ENCODE data around the gene ACTN3.

The ACTN3 gene

DNA sequence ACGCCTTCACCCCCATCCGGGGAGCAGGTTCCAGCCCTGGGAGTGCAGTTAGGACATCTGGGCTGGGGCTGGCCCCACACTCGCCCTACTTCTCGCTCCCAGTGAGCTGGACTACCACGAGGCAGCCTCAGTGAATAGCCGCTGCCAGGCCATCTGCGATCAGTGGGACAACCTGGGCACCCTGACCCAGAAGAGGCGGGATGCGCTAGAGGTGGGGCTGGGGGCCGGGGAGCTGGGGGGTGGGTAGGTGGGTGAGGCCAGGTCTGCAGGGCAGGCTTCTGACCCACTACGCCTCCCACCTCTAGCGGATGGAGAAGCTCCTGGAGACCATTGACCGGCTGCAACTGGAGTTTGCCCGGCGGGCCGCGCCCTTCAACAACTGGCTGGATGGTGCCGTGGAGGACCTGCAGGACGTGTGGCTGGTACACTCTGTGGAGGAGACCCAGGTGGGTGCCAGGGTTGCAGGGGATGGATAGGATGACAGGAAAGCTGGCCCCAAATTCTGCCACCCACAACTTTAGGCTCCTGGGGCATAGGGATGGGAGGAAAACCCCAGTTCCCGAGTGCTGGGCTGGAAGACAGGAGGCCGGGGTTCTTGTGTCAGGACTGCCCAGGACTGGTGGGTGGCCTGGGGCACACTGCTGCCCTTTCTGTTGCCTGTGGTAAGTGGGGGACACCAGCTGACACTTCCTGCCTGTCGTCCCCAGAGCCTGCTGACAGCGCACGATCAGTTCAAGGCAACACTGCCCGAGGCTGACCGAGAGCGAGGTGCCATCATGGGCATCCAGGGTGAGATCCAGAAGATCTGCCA lies 13.4 kb downstream of the ACTN3 start:
- H3K4me1 ChIP-seq (ENCODE audit: low read depth, poor library complexity, severe bottlenecking), result no peaks in the 10 kb centered on the region
- peaks cover 5% of the 10 kb centered on the region; the same call in 1 of the 2 replicates for H3K27me3 ChIP-seq (ENCODE audit: insufficient read depth, low read depth)
- H3K4me2 ChIP-seq, result no peak overlapping the region
- H3K36me3 ChIP-seq (ENCODE audit: insufficient read depth), result no peaks in the 10 kb centered on the region
- H4K20me1 ChIP-seq (ENCODE audit: insufficient read depth), result no peaks in the 10 kb centered on the region
- no peak overlapping the region for H3K4me3 ChIP-seq (IDR thresholded peaks at IDR 0.05; ENCODE audit: insufficient read depth, low read depth, low read length)
- H3K27ac ChIP-seq, result no peak overlapping the region
- H3K9ac ChIP-seq, result no peak overlapping the region
- H2AFZ ChIP-seq (ENCODE audit: low read depth), result no peak overlapping the region
- TF ChIP-seq, protein P1, sequence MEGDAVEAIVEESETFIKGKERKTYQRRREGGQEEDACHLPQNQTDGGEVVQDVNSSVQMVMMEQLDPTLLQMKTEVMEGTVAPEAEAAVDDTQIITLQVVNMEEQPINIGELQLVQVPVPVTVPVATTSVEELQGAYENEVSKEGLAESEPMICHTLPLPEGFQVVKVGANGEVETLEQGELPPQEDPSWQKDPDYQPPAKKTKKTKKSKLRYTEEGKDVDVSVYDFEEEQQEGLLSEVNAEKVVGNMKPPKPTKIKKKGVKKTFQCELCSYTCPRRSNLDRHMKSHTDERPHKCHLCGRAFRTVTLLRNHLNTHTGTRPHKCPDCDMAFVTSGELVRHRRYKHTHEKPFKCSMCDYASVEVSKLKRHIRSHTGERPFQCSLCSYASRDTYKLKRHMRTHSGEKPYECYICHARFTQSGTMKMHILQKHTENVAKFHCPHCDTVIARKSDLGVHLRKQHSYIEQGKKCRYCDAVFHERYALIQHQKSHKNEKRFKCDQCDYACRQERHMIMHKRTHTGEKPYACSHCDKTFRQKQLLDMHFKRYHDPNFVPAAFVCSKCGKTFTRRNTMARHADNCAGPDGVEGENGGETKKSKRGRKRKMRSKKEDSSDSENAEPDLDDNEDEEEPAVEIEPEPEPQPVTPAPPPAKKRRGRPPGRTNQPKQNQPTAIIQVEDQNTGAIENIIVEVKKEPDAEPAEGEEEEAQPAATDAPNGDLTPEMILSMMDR (conservative IDR thresholded peaks at IDR 0.05; ENCODE audit: low read depth, low read length), result no peak
- no peaks in the 10 kb centered on the region for H3K79me2 ChIP-seq (ENCODE audit: insufficient read depth, low read depth)

DNA sequence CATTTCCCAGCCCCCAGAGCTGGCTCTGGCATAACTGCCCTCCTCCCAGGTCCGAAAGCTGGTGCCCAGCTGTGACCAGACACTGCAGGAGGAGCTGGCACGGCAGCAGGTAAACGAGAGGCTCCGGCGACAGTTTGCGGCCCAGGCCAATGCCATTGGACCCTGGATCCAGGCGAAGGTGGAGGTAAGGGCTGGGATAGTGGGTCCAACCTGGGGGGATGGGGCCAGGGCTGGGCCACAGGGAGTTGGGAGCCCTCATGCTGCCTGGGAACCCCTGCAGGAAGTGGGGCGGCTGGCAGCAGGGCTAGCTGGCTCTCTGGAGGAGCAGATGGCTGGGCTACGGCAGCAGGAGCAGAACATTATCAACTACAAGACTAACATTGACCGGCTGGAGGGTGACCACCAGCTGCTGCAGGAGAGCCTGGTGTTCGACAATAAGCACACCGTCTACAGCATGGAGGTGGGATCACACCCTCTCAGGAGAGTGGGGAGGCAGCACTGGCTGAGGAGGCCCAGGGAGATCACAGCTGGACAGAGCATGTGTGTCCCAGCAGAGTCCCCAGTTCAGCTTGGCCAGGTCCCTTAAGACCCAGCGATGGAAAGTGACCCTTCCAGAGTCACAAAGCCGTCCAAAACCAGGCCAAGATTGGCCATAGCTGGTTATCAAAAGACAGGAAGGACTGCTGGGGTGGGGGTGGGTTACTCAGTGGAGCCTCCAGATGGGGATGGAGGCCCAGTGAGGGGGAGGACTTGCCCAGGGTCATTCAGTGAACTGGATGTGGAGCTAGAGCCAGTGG lies 14.7 kb downstream of the ACTN3 start:
- no peaks in the 10 kb centered on the region for H3K79me2 ChIP-seq (ENCODE audit: insufficient read depth, low read depth)
- H2AFZ ChIP-seq (ENCODE audit: low read depth), result no peak overlapping the region
- H3K27ac ChIP-seq, result no peak overlapping the region
- peaks cover 5% of the 10 kb centered on the region; the same call in 1 of the 2 replicates for H3K27me3 ChIP-seq (ENCODE audit: insufficient read depth, low read depth)
- no peak overlapping the region for H3K9ac ChIP-seq
- TF ChIP-seq, protein P1 (conservative IDR thresholded peaks at IDR 0.05; ENCODE audit: low read depth, low read length), result no peak
- no peaks in the 10 kb centered on the region for H3K4me1 ChIP-seq (ENCODE audit: low read depth, poor library complexity, severe bottlenecking)
- H3K36me3 ChIP-seq (ENCODE audit: insufficient read depth), result no peaks in the 10 kb centered on the region
- no peak overlapping the region for H3K4me2 ChIP-seq
- H4K20me1 ChIP-seq (ENCODE audit: insufficient read depth), result no peaks in the 10 kb centered on the region
- no peak overlapping the region for H3K4me3 ChIP-seq (IDR thresholded peaks at IDR 0.05; ENCODE audit: insufficient read depth, low read depth, low read length)

DNA sequence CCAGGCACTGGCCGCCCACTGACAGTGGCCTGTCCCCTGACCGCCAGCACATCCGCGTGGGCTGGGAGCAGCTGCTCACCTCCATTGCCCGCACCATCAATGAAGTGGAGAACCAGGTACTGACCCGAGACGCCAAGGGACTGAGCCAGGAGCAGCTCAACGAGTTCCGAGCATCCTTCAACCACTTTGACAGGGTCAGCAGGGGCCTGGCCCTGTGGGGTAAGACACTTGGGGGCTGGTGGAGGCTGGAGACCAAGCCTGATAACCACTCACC lies 15.2 kb downstream of the ACTN3 start:
- no peak overlapping the region for H2AFZ ChIP-seq (ENCODE audit: low read depth)
- no peaks in the 10 kb centered on the region for H3K79me2 ChIP-seq (ENCODE audit: insufficient read depth, low read depth)
- no peak overlapping the region for H3K4me2 ChIP-seq
- H3K9ac ChIP-seq, result no peak overlapping the region
- H3K4me3 ChIP-seq (IDR thresholded peaks at IDR 0.05; ENCODE audit: insufficient read depth, low read depth, low read length), result no peak overlapping the region
- H3K27ac ChIP-seq, result no peak overlapping the region
- H3K36me3 ChIP-seq (ENCODE audit: insufficient read depth), result no peaks in the 10 kb centered on the region
- H4K20me1 ChIP-seq (ENCODE audit: insufficient read depth), result no peaks in the 10 kb centered on the region
- peaks cover 5% of the 10 kb centered on the region; the same call in 1 of the 2 replicates for H3K27me3 ChIP-seq (ENCODE audit: insufficient read depth, low read depth)
- no peaks in the 10 kb centered on the region for H3K4me1 ChIP-seq (ENCODE audit: low read depth, poor library complexity, severe bottlenecking)
- TF ChIP-seq, protein P1 (conservative IDR thresholded peaks at IDR 0.05; ENCODE audit: low read depth, low read length), result no peak

DNA sequence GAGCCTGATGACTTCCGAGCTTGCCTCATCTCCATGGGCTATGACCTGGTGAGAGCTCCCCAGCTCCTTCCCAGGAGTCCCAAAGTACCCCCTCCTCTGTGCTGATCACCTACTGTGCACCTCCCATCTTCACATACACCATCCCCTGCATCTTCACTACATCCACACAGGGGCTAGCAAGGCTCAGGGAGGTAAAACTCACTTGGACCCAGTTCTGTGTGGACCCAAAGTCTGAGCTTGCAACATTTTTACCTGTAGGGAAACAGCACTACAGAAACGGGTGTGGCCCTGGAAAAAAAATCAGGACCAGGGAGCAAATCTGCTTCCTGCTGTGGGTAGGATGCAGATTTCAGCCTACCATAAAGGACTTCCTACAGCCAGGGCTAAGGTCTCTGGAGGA lies 15.6 kb downstream of the ACTN3 start:
- no peak overlapping the region for H3K4me3 ChIP-seq (IDR thresholded peaks at IDR 0.05; ENCODE audit: insufficient read depth, low read depth, low read length)
- peaks cover 1% of the 10 kb centered on the region; the same call in 1 of the 2 replicates for H3K27me3 ChIP-seq (ENCODE audit: insufficient read depth, low read depth)
- H3K27ac ChIP-seq, result no peak overlapping the region
- H4K20me1 ChIP-seq (ENCODE audit: insufficient read depth), result no peaks in the 10 kb centered on the region
- no peaks in the 10 kb centered on the region for H3K79me2 ChIP-seq (ENCODE audit: insufficient read depth, low read depth)
- no peak overlapping the region for H2AFZ ChIP-seq (ENCODE audit: low read depth)
- TF ChIP-seq, protein P1 (conservative IDR thresholded peaks at IDR 0.05; ENCODE audit: low read depth, low read length), result no peak
- H3K36me3 ChIP-seq (ENCODE audit: insufficient read depth), result no peaks in the 10 kb centered on the region
- no peak overlapping the region for H3K4me2 ChIP-seq
- no peak overlapping the region for H3K9ac ChIP-seq
- H3K4me1 ChIP-seq (ENCODE audit: low read depth, poor library complexity, severe bottlenecking), result no peaks in the 10 kb centered on the region
